ENCODE data around the gene GPBAR1.

GPBAR1 gene, protein sequence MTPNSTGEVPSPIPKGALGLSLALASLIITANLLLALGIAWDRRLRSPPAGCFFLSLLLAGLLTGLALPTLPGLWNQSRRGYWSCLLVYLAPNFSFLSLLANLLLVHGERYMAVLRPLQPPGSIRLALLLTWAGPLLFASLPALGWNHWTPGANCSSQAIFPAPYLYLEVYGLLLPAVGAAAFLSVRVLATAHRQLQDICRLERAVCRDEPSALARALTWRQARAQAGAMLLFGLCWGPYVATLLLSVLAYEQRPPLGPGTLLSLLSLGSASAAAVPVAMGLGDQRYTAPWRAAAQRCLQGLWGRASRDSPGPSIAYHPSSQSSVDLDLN

DNA sequence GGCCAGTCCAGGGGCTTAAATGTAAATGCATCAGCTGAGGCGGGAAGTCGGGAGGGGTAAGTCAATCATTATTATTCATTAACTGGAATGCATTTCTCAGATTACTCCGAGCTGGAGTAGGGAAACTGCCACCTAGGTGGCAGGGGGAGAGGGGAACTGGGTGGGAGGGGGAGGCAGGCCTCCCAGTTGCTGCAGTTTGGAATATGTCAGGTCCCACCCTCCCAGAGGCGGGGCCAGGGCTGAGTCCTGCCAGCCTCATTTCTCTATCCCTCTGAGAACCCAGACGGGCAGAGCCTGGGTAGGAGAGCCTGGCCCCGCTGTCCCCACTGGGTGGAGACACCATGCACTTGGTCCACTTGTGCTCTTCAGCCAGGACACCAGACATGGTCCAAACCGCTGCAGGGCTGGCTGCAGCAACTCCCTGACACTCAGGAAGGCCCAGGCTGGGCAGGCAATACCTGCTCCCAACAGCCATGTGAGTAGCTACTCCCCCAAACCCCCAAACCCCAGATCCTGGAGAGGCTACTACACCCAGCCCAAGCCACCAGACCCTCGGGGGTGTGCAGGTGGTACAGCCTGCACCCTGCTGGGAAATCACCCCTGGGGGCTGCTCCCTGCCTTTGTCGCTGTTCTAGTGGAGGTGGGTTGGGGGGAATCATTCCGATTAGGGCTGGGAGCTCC, at the start of gene GPBAR1:
GPBAR1 (plus strand) TSS at position 274 of the 681 bp plus-strand sequence. CDS start 1,710 bp downstream, outside the sequence.
- FAIRE-seq = no peak

DNA sequence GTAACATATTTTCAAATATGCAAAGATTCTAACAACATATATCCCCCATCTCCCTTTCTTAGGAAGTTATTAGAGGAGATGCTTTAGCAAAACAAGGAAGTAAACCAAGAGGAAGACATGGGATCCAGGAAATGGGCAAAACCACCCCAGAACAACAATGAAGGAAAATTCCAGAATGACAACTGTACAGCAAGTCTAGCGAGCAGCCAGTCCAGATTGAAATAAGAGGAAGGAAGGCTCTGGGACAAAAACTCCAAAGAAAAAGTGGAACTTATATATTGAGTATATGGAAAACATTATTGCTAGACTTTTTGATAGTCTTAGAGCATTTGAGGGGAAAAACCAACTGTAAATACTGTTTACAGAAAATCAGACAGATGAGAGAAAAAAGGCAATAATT, 46.7 kb upstream of the GPBAR1 start:
- FAIRE-seq = no peak

DNA sequence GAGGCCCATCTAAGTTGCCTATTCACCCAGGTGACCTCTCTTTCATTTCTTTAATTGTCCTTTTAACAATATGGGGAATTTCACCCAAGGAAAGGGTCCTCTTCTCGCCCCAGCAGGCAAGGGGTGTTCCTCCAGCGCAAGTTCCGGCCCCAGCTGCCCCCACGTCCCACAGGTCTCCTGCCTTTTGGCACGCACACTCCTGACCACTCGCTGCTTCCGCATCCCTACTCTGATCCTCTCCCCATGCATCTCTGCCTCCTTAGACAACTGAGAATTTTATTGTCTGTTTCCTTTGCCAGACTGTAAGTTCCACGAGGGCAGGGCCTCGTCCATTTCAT, 44.5 kb upstream of the GPBAR1 start:
- FAIRE-seq = no peak

DNA sequence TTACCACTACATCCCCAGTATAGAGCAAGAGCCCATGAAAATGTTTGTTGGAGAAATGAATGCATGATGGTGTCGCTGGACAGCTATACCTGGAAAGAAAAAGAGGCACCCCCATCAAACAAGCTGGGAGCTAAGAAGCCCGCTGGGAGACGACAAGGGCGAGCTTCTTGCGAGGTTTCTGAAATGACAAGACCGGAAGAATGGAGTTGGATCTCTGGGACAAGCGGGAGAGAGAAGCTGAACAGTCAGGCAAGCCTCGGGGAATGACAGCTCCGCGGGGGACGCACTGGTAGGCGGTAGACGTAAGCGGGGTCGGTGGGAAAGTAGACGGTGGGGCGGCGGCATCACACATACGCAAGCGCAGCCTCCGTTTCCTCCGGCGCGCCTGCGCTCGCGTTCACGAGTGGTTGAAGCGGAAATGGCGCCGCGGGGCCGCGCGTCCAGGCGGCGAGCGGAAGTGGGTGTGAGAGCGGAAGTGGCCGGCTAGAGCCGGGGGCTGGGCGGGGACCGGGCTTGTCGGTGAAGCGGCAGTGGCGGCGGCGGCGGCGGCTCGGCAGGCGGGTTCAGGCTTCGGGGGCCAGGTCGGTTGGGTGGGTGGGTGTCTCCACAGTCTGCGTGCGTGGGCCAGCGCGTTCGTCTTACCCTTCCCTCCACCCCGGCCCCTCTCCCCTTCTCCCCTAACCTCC, 44.0 kb upstream of the GPBAR1 start, which contains the start of gene ARPC2:
ARPC2 (plus strand) TSS at position 516 of the 686 bp plus-strand sequence. CDS start 282 bp downstream, outside the sequence.
- peak; percentile 37 for FAIRE-seq

DNA sequence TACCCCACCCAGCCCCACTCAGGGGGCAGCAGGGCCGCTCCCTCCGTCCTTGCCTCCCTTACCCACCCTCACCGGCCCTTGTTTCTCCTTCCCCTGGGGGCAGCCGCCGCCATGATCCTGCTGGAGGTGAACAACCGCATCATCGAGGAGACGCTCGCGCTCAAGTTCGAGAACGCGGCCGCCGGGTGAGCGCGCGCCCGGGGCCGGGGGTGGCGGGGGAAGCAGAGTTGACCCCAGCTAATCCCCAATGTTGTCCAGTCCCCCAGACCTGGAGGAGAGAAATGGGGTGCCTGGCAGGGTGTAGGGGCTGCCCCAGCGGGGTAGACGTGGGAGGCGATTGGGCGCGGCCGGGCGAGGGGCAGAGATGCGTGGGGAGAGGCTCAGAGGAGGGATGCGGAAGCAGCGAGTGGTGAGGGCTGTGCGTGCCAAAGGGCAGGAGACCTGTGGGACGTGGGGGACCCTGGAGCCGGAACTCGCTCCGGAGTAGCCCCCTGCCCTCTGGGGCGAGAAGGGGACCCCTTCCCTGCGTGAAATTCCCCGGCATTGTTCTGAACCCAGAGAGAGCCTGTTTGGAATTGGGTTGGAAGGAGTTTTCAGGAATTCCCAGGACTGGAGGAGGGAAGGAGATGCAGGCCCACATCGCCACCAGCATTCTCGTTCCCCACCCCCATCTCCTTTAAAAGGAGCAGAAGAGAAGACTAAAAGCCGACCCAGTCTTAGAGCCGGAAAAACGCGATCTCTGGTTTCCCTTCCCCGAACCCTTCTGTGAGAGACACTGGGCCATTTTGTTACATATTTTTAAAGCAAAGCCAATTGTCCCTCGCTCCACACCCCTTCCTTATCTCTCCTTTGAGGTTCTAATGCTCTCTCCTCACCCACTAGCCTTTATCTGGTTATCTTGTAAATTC, 43.2 kb upstream of the GPBAR1 start:
- no peak for FAIRE-seq

DNA sequence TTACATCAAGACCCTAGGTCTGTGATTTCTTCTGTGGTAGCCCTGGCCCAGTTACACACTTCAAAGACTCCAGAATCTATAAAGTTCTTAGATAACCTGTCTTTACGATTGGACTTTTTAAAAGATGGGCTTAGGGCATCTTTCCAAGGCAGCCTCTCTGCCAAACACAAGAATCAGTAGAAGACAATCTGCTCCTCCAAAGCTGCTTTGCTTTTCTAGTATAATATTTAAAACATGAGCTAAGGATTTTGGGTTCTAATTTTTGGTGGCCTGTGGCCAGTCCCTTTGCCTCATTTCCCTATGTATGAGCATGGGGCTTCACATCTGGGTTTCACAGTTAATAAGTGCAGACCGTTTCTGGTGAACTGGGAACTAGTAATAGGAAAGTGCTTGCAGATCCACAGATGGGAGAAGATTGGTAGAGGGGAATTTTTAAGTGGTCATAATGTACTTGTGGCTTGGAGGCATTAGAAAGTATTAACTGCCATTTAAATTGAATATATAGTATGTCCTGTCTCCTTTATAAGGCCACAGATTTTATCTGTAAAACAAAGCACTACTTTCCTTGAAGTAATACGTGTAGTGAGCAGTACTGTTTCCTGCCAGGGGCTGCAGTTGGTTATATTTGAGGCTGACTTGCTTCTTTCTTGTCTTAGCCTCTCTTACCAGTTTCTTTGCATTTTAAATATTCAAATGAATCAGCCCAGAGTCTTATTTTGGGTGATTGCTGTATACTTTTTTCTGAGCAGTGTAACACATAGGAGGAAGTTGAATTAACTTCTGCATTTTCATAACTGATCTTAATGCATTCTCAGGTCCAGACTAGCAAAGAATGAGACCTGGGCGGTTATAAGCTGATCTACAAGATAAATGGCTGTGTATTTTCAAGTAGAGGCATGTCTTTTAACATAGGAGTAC, 42.3 kb upstream of the GPBAR1 start:
- FAIRE-seq = no peak

DNA sequence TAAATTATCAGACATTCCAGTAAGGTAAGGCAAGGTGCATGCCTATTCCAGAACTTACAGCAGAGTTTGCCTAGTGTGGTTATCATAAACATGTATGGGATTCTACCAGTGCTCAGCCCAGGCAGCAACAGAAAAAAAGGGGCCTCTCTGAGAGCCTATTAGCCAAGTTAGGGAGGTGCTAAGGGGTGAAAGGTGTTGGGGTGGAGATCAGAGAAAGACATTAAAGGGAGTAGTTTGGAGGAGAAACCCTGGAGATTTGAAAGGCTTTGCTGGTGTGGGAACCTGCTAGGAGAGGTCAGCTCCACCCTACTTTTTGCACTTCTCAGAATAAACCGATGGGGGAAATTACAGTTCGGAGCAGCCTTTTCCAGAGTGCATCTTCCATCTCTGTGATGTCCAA, 40.9 kb upstream of the GPBAR1 start:
- no peak for FAIRE-seq

DNA sequence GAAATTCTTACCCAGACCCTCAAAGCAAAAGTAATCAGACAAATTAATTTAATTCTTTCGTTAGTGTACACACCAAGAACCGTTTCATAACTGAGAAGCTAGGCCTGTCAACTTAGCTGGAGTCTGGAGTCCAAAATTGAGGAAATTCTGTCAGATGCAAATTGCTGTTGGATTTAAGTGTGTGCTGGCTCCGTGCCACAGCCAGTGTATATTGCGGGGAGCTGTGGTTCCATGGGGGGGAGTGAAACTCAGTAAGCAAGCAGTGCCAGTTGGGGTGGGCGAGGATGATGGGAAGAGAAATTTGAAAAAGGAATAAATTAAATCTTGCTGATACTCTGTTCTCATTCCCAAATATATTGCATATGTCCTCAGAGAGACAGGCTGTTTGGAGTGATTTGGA, 39.8 kb upstream of the GPBAR1 start:
- no peak for FAIRE-seq

DNA sequence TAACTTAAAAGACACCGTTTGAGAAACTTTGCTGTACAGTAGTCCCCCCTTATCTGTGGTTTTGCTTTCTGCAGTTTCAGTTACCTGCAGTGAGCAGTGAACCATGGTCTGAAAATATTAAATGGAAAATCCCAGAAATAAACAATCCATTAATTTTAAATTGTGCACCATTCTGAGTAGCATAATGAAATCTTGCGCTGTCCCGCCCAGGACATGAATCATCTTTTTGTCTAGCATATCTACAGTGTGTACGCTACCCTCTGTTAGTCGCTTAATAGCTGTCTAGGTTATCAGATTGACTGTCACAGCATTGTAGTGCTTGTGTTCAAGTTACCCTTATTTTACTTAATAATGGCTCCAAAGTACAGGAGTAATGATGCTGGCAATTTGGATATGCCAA, 37.8 kb upstream of the GPBAR1 start:
- no peak for FAIRE-seq

DNA sequence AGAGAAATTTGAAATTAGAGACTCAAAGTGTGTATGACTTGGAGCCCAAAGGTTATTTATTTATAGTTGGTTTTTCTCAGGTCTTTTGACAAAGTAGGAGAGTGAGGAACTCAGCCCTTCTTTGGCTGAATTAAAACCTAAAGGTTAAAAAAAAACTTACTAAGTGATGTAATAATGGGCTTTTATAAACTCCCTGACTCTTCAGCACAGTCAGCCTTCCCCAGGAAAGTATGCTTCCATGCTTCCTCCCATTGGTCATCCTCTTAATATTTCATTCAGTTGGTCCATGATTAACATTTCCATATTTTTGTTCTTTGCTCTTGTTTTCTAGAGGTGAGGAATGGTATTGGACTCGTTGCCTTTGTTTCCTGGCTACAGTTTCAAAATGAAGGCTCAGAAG, 36.6 kb upstream of the GPBAR1 start:
- no peak for FAIRE-seq

DNA sequence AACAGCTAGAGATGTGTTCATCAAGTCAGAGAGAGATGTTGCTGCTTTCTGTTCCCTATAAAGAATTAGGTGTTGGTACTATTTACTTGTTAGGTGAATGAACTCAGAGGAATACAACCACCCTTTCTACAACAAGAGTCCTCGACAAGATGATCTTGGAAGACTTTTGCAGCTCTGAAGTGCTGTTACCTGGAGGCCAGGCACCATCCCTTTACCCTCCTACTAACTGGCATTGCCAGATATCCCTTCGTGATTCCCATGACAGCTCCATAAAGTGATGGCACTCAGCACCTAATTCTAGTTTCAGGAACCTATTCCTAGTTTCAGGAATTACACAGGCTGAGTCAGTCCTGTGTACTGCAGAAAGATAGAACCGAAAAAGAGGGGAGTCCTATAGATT, 33.9 kb upstream of the GPBAR1 start:
- FAIRE-seq = no peak

DNA sequence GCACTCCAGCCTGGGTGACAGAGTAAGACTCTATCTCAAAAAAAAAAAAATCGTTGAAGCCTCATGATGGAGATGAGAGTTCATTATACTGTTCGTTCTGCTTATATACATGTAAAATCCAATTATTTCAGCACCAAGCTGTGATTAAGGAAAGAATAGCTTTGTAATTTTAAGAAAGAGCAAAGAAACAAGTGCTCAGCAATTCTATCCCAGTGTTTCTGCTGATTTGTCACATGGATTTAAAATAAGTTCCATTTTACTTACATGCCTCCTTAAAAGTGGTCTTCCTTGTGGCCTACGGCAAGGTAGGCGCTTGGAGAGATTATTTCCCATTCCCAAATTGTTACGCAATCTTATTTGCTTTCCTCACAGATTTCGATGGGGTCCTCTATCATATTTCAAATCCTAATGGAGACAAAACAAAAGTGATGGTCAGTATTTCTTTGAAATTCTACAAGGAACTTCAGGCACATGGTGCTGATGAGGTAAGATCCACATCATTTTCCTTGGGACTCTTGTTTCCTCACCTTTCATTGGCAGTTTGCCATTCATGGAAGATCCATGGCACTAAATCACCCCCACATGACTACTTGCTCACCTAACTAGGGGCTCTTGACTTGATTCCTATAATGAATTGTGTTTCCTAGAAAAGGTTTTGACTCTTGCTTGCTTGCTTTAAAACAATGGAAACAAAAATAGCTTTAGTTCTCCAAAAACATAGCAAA, 32.3 kb upstream of the GPBAR1 start:
- FAIRE-seq = no peak

DNA sequence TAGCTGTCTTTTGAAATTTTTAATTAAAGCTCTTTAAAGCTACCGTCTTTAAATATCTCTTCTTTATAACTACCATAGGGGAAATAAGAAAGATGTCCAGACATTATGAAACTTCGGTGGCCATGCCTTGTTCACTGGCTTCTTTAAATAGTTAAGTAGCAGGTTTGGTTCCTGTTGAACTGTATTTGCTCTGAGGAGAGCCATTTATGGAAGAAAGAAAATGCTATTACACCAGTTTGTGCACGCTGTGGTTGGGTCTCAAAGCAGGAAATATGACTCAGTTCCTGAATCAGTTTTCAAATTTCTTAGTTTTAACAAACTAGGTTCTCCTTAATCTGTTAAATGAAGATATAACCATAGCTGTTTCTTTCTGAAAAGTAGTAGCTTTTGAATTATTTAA, 31.6 kb upstream of the GPBAR1 start:
- FAIRE-seq = peak; percentile 27

DNA sequence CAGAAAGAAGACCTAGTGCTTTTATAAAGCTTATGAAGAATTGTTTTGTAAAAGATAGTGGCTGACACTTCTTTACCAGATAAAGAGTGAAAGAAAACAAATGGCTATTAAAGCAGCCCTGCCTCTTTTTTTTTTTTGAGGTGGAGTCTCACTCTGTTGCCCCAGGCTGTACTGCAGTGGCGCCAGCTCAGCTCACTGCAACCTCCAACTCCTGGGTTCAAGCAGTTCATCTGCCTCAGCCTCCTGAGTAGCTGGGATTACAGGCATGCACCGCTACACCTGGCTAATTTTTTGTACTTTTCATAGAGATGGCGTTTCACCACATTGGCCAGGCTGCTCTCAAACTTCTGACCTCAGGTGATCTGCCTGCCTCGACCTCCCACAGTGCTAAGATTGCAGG, 31.0 kb upstream of the GPBAR1 start:
- no peak for FAIRE-seq

DNA sequence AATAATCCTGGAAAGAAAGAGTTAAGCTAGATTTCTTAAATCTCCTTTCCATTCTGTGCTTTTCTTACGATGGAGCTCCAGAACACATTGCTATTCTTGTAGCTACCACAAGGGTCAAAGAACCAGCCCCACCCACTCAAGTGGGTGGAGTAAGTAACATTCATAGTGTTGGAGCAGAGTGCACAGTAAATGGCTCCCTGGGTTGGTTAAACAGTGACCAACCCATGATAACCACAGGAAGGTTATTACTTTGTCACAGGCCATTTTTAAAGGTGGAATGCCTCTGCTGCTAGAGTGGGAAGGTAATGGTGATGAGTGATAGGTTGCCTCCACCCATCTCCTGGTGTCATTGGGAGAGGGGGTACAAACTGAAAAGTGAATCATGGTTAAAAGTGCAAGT, 29.9 kb upstream of the GPBAR1 start:
- no peak for FAIRE-seq

DNA sequence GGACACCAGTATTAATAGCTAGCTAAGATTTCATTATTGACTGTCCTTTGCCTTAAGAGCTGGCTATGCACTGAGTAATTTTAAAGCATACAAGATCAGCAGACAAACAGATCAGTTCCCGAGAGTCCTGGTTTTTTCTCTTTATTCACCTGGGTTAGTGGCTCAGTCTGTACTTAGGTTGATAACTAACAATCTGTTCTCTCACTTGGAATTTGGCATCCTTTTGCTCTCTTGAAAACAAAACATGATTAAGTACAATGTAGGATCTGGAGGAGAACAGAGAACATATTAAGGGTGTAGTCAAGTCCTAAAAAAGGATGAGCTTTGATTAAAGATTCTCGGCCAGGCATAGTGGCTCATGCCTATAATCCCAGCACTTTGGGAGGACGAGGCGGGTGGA, 27.3 kb upstream of the GPBAR1 start:
- FAIRE-seq = no peak

DNA sequence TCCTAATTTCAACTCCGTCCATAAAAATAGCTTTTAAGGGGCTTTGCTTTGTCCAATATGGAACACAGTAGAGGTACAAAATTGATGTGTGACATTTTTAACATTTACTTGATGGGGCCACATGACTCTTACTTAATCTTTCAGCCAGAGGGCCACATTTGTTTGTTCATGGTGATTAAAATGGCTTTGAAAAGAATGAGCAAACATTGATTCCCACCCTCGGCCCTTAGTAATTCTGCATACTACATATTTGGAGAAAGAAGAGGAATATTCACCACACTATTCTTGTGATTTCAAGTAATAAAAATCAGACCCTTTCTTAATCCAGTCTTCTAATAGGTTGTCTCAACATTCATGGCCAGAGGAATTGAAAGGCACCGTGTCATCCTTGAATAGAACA, 26.3 kb upstream of the GPBAR1 start:
- FAIRE-seq = no peak

DNA sequence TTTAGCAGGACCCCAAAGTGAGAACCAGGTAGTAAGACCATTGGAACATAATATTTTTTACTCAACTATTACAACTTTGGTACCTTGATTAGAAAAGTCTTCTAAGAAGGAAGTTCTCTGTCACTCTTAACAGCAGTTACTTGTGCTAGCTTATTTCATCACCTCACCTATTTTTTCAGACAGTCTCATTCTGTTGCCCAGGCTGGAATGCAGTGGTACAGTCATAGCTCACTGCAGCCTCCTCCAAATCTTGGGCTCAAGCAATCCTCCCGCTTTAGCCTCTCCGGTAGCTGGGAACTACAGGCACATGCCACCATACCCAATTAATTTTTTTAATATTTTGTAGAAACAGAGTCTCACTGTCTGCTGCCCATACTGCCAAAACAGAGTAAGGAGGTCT, 25.8 kb upstream of the GPBAR1 start:
- FAIRE-seq = no peak

DNA sequence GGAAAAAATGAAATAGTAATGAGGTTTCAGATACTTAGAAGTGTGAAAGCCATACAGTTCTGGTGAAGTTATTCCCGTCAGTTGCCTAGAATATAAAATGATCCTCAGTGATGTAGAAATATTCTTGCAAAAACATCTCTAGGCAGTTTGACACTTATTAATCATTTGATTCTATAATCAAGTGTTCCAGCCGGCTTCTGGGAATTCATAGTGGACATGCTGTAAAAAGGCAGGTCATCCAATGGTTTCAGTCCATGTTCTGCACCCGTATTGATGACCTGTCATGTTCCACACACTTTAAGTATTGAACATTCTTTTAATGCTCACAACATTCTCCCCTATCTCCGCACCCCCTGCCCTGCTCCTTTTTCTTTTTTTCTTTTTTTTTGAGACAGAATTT, 24.0 kb upstream of the GPBAR1 start:
- FAIRE-seq = no peak

DNA sequence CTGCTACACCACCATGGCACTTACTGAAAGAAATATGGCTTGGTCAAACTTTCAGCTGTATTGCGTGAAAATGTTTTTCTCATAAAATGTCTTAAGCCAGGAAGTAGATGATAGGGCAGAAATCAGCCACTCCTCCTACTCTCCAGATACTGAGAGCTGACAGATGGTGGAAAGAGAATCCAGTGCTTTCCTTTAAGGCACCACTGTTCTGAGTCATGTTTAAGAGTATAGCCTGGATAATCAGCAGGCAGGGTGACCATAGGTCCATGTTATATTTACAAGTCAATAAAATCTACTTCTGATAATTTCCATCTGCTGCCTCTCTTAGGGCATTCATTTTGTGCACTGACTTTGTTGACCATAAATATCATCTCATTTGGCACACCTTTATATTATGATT, 21.9 kb upstream of the GPBAR1 start:
- FAIRE-seq = no peak

DNA sequence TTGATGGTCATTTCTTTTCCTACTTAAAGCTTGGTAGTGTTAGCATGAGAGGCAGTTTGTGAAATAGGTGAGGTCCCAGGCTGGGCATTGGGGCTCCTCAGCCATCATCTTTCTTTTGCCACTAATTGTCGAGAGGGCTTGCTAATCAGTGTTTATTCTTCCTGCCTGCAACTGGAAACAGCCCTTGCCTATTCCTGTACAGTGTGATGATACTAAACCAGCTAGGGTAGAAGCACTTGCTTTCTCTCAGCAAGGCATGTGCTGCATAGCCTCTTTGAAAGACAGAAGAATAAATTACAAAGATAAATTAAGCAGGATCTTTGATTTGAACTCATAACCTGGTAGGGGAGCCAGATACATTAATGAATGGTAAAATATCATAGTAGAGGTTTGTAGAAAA, 16.6 kb upstream of the GPBAR1 start:
- FAIRE-seq = no peak

Measured in G401.6 (cell line).